Common myeloid progenitor, CD34-positive (primary cell): ENCODE measurements around the gene GSC.

ENCODE experiments used
- CTCF ChIA-PET: fragments of 350-600 bp; sonication (Branson Sonifier 250); formaldehyde crosslinking; loops from one replicate; lab custom pipeline; 2021; ENCODE audit warnings: antibody characterized with exemption; lab: Charles Lee
- POLR2A ChIA-PET: fragments of 350-600 bp; sonication (Branson Sonifier 250); formaldehyde crosslinking; loops from one replicate; lab custom pipeline; 2021; ENCODE audit warnings: antibody characterized with exemption; lab: Charles Lee
- DNase-seq, 3 donors: peaks; one replicate each; pipeline versions ENCODE4 v3.0.0 to v3.0.0-alpha.2; 2013
- H3K27ac ChIP-seq, 2 experiments: 1 replicate in 1 of 2; 2 replicates in 1 of 2; pipeline ENCODE4 v1.7.0; 2013; ENCODE audit warnings: inconsistent platforms in 2 of 2, low read length in 2 of 2, mild to moderate bottlenecking in 2 of 2, low read depth in 1 of 2, moderate library complexity in 1 of 2; ENCODE audit not compliant: severe bottlenecking in 2 of 2, insufficient read depth in 1 of 2, poor library complexity in 1 of 2
- H3K27me3 ChIP-seq, 5 experiments: replicated peaks in 2 of 5; 1 replicate in 3 of 5; 2 replicates in 2 of 5; pipeline versions ENCODE4 v1.6.1 to v1.7.0; 2013; ENCODE audit warnings: low read length in 4 of 5, mild to moderate bottlenecking in 2 of 5, moderate library complexity in 2 of 5, inconsistent platforms in 1 of 5; ENCODE audit not compliant: insufficient read depth in 5 of 5, control insufficient read depth in 4 of 5
- H3K36me3 ChIP-seq, 4 experiments: 1 replicate in 2 of 4; 2 replicates in 2 of 4; pipeline versions ENCODE4 v1.6.1 to v1.7.0; 2013; ENCODE audit warnings: low read length in 3 of 4, control low read depth in 1 of 4, mild to moderate bottlenecking in 1 of 4; ENCODE audit not compliant: control insufficient read depth in 4 of 4, insufficient read depth in 4 of 4
- H3K4me1 ChIP-seq, 4 experiments: 1 replicate in 3 of 4; 2 replicates in 1 of 4; pipeline versions ENCODE4 v1.6.1 to v1.7.1; 2013; ENCODE audit warnings: low read length in 3 of 4, mild to moderate bottlenecking in 3 of 4, control low read depth in 1 of 4, inconsistent platforms in 1 of 4, moderate library complexity in 1 of 4; ENCODE audit not compliant: control insufficient read depth in 4 of 4, insufficient read depth in 4 of 4; ENCODE audit errors: control extremely low read depth in 1 of 4
- H3K4me3 ChIP-seq, 7 experiments: 1 replicate in 4 of 7; 2 replicates in 3 of 7; pipeline versions ENCODE4 v1.5.1 to v1.7.0; 2013; ENCODE audit warnings: mild to moderate bottlenecking in 7 of 7, low read length in 6 of 7, moderate library complexity in 6 of 7, inconsistent platforms in 2 of 7, low read depth in 2 of 7, control low read depth in 1 of 7; ENCODE audit not compliant: insufficient read depth in 4 of 7, control insufficient read depth in 1 of 7; ENCODE audit errors: extremely low read depth in 1 of 7
- H3K9me3 ChIP-seq, 5 experiments: 1 replicate in 4 of 5; 2 replicates in 1 of 5; pipeline versions ENCODE4 v1.6.1 to v1.7.1; 2013; ENCODE audit warnings: low read length in 4 of 5, mild to moderate bottlenecking in 2 of 5, inconsistent platforms in 1 of 5, low read depth in 1 of 5, moderate library complexity in 1 of 5; ENCODE audit not compliant: control insufficient read depth in 4 of 5, insufficient read depth in 2 of 5; ENCODE audit errors: control extremely low read depth in 1 of 5
- WGBS: methylation state at CpG from one replicate; pipeline ENCODE4 v1.1.5; 2013; ENCODE audit not compliant: insufficient coverage; 5-methylcytosine and 5-hydroxymethylcytosine counted together

The GSC gene

GRCh38 chr14:94796278-94796677 lies 26.4 kb upstream of the GSC start:
- Histone ChIP-seq H3K4me3 (no peak overlapping the region), H3K36me3 (no peaks in the 10 kb centered on the region), H3K27ac (no peak overlapping the region), H3K4me1 (no peaks in the 10 kb centered on the region), H3K9me3 (no peaks in the 10 kb centered on the region), H3K27me3 (peaks cover 0 to 25% (median 3%) of the 10 kb centered on the region in 5 experiments)
- POLR2A ChIA-PET = no interaction called here
- DNase-seq = no peak
- CTCF ChIA-PET = no interaction called here

GRCh38 chr14:94795372-94795771 lies 25.5 kb upstream of the GSC start:
- Histone ChIP-seq H3K36me3 (no peaks in the 10 kb centered on the region), H3K27ac (no peak overlapping the region), H3K4me3 (no peak overlapping the region), H3K4me1 (no peaks in the 10 kb centered on the region), H3K27me3 (peaks cover 0 to 23% (median 3%) of the 10 kb centered on the region in 5 experiments), H3K9me3 (no peaks in the 10 kb centered on the region)
- DNase-seq = no peak
- WGBS = 82% methylated on average over 3 of the region's 3 CpGs
- ChIA-PET POLR2A (no interaction called here), CTCF (no interaction called here)

- Histone ChIP-seq H3K27me3 (peaks cover 0 to 25% (median 2%) of the 10 kb centered on the region in 5 experiments), H3K4me3 (no peak overlapping the region), H3K36me3 (no peaks in the 10 kb centered on the region), H3K4me1 (no peaks in the 10 kb centered on the region), H3K27ac (no peak overlapping the region), H3K9me3 (no peaks in the 10 kb centered on the region)
- no peak for DNase-seq
- POLR2A ChIA-PET = no interaction called here
- CTCF ChIA-PET = interaction anchor here (0.7 kb wide), 1 partner anchor 29 kb away, joined by 5 read pairs; no protein-coding TSS in a partner anchor
- WGBS = 100% methylated on average over 1 of the region's 7 CpGs
Measured at GRCh38 chr14:94793901-94794300, 24.0 kb upstream of the GSC start.

GRCh38 chr14:94787655-94788054 lies 17.7 kb upstream of the GSC start:
- peaks cover 0 to 54% (median 13%) of the 10 kb centered on the region in 5 experiments for H3K27me3 ChIP-seq
- H3K36me3 ChIP-seq = no peaks in the 10 kb centered on the region
- DNase-seq = no peak
- H3K4me1 ChIP-seq = no peaks in the 10 kb centered on the region
- H3K27ac ChIP-seq = no peak overlapping the region
- no peaks in the 10 kb centered on the region for H3K9me3 ChIP-seq
- H3K4me3 ChIP-seq = no peak overlapping the region
- ChIA-PET POLR2A (no interaction called here), CTCF (no interaction called here)
- WGBS = 81% methylated on average over 10 of the region's 10 CpGs

- no peaks in the 10 kb centered on the region for H3K36me3 ChIP-seq
- H3K9me3 ChIP-seq = no peaks in the 10 kb centered on the region
- no peaks in the 10 kb centered on the region for H3K4me1 ChIP-seq
- DNase-seq = no peak
- H3K4me3 ChIP-seq = no peak overlapping the region
- 70% methylated on average over 5 of the region's 5 CpGs for WGBS
- ChIA-PET CTCF (no interaction called here), POLR2A (no interaction called here)
- peaks cover 0 to 54% (median 13%) of the 10 kb centered on the region in 5 experiments for H3K27me3 ChIP-seq
- H3K27ac ChIP-seq = no peak overlapping the region
Measured at GRCh38 chr14:94787092-94787491, 17.2 kb upstream of the GSC start.

- H3K4me3 ChIP-seq = no peak overlapping the region
- peaks cover 0 to 2% (median 0%) of the 10 kb centered on the region in 5 experiments for H3K9me3 ChIP-seq
- no peaks in the 10 kb centered on the region for H3K36me3 ChIP-seq
- DNase-seq = no peak
- 65% methylated on average over 8 of the region's 8 CpGs for WGBS
- POLR2A ChIA-PET = no interaction called here
- CTCF ChIA-PET = no interaction called here
- no peaks in the 10 kb centered on the region for H3K4me1 ChIP-seq
- H3K27me3 ChIP-seq = peaks cover 9 to 74% (median 32%) of the 10 kb centered on the region in 5 experiments
- no peak overlapping the region for H3K27ac ChIP-seq
Measured at GRCh38 chr14:94780536-94781399, 10.9 kb upstream of the GSC start.

GRCh38 chr14:94779713-94780112 lies 9.8 kb upstream of the GSC start:
- Histone ChIP-seq H3K4me3 (no peak overlapping the region), H3K27me3 (peaks cover 9 to 75% (median 40%) of the 10 kb centered on the region in 5 experiments), H3K27ac (no peak overlapping the region), H3K9me3 (peaks cover 0 to 2% (median 0%) of the 10 kb centered on the region in 5 experiments), H3K36me3 (no peaks in the 10 kb centered on the region), H3K4me1 (no peaks in the 10 kb centered on the region)
- ChIA-PET POLR2A (no interaction called here), CTCF (no interaction called here)
- 100% methylated on average over 1 of the region's 5 CpGs for WGBS
- DNase-seq = no peak
